Nephron progenitor cell (in vitro differentiated cells): Measurements from ENCODE around the gene IL21R.

ENCODE experiments used
- DNase-seq: peaks from one replicate; pipeline ENCODE4 v3.0.0; 2021
- H3K27ac Mint-ChIP-seq: 2 replicates; pipeline ENCODE4 v1.8.0; 2021; ENCODE audit warnings: mild to moderate bottlenecking, moderate library complexity, mixed read lengths
- H3K27me3 Mint-ChIP-seq: 2 replicates; pipeline ENCODE4 v1.8.0; 2021; ENCODE audit warnings: mild to moderate bottlenecking, low read depth, mixed read lengths; ENCODE audit not compliant: poor library complexity
- H3K36me3 Mint-ChIP-seq: 2 replicates; pipeline ENCODE4 v1.8.0; 2021; ENCODE audit warnings: low read depth, mixed read lengths
- H3K4me1 Mint-ChIP-seq: 2 replicates; pipeline ENCODE4 v1.8.0; 2021; ENCODE audit warnings: mixed read lengths
- H3K4me3 Mint-ChIP-seq: 2 replicates; pipeline ENCODE4 v1.8.0; 2021; ENCODE audit warnings: mild to moderate bottlenecking, moderate library complexity, mixed read lengths
- H3K9me3 Mint-ChIP-seq: 2 replicates; pipeline ENCODE4 v1.8.0; 2021; ENCODE audit warnings: mild to moderate bottlenecking, moderate library complexity, mixed read lengths
- TF ChIP-seq, protein P1 (sequence below): fragments of 200-600 bp; sonication (generic); IDR thresholded peaks from 2 replicates; pipeline ENCODE4 v1.5.0; 2021; ENCODE audit warnings: antibody characterized with exemption

The IL21R gene

GRCh38 chr16:27413956-27414355, 12.0 kb downstream of the IL21R start:
- Mint-ChIP-seq H3K36me3 (no peaks in the 10 kb centered on the region), H3K27ac (no peak overlapping the region), H3K9me3 (peaks cover 21% of the 10 kb centered on the region), H3K4me3 (no peak overlapping the region), H3K27me3 (peaks cover 19% of the 10 kb centered on the region), H3K4me1 (no peaks in the 10 kb centered on the region)
- no peak for DNase-seq
- TF ChIP-seq, protein P1, sequence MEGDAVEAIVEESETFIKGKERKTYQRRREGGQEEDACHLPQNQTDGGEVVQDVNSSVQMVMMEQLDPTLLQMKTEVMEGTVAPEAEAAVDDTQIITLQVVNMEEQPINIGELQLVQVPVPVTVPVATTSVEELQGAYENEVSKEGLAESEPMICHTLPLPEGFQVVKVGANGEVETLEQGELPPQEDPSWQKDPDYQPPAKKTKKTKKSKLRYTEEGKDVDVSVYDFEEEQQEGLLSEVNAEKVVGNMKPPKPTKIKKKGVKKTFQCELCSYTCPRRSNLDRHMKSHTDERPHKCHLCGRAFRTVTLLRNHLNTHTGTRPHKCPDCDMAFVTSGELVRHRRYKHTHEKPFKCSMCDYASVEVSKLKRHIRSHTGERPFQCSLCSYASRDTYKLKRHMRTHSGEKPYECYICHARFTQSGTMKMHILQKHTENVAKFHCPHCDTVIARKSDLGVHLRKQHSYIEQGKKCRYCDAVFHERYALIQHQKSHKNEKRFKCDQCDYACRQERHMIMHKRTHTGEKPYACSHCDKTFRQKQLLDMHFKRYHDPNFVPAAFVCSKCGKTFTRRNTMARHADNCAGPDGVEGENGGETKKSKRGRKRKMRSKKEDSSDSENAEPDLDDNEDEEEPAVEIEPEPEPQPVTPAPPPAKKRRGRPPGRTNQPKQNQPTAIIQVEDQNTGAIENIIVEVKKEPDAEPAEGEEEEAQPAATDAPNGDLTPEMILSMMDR: no peak

DNA sequence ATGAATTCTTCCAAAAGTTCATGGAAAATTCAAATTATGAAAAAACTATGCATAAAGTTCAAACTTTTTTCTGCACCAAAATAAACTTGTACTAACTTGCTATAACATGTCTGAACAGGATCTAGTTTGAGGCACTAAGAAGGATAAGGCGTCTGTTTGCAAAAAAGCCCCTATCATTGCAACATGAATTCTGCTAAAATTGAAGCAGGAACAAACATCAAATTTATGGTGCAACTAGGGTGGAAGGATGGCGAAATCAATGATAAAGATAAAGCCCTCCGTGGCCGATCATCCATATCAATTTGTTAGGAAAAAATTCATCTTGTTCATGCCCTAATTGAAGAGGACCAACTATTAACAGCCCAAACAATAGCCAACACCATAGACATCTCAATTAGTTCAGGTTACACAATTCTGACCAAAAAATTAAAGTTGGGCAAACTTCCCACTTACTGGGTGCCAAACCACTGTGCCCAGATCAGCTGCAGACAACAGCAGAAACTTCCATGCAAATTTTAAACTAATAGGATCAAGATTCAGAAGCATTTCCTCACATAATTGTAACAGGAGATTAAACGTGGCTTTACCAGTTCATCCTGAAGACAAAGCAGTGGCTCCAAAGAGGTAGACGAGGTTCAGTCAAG, 12.9 kb downstream of the IL21R start:
- Mint-ChIP-seq H3K27me3 (peaks cover 19% of the 10 kb centered on the region), H3K4me1 (no peaks in the 10 kb centered on the region), H3K27ac (no peak overlapping the region), H3K36me3 (no peaks in the 10 kb centered on the region), H3K4me3 (no peak overlapping the region), H3K9me3 (peaks cover 26% of the 10 kb centered on the region)
- no peak for DNase-seq
- TF ChIP-seq, protein P1: no peak

GRCh38 chr16:27417047-27417671, 15.2 kb downstream of the IL21R start:
- Mint-ChIP-seq H3K4me1 (no peaks in the 10 kb centered on the region), H3K27me3 (peaks cover 13% of the 10 kb centered on the region), H3K27ac (no peak overlapping the region), H3K9me3 (peaks cover 35% of the 10 kb centered on the region), H3K36me3 (peaks cover 2% of the 10 kb centered on the region), H3K4me3 (no peak overlapping the region)
- no peak for DNase-seq
- TF ChIP-seq, protein P1: no peak

DNA sequence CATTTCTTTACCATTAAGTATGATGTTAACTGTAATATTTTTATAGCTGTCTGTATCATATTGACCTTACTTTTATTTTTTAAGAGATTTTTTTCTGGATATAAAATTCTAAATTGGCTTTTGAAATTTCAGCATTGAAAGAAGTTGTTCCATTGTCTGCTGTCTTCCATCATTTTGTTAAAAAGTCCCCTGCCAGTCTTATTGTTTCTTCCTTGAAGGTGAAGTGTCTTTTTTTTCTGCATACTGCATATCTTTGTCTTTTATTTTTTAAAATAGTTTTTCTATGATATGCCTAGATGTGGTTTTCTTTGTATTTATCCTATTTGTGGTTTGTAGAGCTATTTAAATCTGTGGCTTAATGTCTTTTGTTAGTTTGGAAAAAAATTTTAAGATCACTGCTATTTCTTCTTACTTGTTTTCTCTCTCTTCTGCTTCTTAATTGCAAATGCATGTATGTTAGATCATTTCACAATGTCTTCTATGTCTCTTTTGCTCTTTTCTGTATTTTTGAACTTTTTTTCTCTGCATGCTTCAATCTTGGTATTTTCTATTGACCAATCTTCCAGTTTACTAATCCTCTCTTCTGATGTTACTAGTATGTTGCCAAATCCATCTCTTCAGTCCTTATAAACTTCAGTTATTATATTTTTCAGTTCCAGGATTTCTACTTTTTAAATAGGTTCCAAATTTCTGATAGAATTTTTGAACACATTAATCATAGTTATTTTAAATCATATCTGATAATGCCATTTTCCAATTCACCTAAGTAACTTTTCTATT, 20.2 kb downstream of the IL21R start:
- Mint-ChIP-seq H3K36me3 (peaks cover 5% of the 10 kb centered on the region), H3K27me3 (peaks cover 9% of the 10 kb centered on the region), H3K9me3 (peaks cover 59% of the 10 kb centered on the region), H3K4me1 (no peaks in the 10 kb centered on the region), H3K4me3 (no peak overlapping the region), H3K27ac (no peak overlapping the region)
- DNase-seq: no peak
- TF ChIP-seq, protein P1: no peak

DNA sequence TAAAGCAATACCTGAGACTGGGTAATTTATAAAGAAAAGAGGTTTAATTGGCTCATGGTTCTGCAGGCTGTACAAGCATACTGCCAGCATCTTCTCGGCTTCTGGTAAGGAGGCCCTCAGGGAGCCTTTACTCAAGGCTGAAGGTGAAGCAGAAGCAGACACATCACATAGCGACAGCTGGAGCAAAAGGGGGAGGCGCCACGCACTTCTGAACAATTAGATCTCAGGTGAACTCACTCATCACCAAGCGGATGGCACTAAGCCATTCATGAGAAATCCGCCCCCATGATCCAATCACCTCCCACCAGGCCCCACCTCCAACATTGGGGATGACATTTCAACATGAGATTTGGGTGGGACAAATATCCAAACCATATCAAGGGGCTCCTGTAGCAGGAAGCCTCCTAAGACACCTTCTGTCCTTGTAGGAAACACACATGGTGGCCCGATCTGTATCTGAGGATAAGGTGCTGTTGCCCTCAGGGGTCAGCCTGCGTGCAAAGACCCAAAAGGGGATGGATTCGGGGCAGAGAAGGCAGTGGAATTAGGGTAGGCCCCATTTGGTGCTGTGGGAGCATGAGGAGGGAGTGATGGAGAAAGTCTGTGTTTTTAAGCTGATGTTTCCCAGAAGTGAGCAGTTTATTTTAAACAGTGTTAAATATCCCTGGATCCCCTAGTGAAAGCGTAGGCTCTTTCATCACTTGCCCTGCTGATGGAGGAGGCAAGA, 23.0 kb downstream of the IL21R start:
- Mint-ChIP-seq H3K4me3 (no peak overlapping the region), H3K27me3 (peaks cover 9% of the 10 kb centered on the region), H3K27ac (no peak overlapping the region), H3K36me3 (peaks cover 5% of the 10 kb centered on the region), H3K4me1 (peaks cover 5% of the 10 kb centered on the region), H3K9me3 (peaks cover 53% of the 10 kb centered on the region)
- TF ChIP-seq, protein P1: no peak
- no peak for DNase-seq
